Mucosa of rectum (tissue), 2 donors: Measurements from ENCODE around the gene GUCA1A.
"Not testable (repeated sequence)": the region's sequence is repeated elsewhere in the genome, so short reads cannot be mapped to it uniquely, and the experiment has no call there.

Source experiments
- H3K27ac ChIP-seq, 2 donors: one replicate each; pipeline ENCODE4 v1.7.0; 2013; ENCODE audit warnings: inconsistent platforms in 2 of 2, low read depth in 2 of 2, low read length in 2 of 2
- H3K27me3 ChIP-seq, 2 donors: one replicate each; pipeline ENCODE4 v1.7.0; 2013; ENCODE audit warnings: low read length in 2 of 2; ENCODE audit not compliant: control insufficient read depth in 2 of 2, insufficient read depth in 2 of 2
- H3K36me3 ChIP-seq, 2 donors: one replicate each; pipeline ENCODE4 v1.7.0; 2013; ENCODE audit warnings: low read length in 2 of 2; ENCODE audit not compliant: control insufficient read depth in 2 of 2, insufficient read depth in 2 of 2
- H3K4me1 ChIP-seq, 2 donors: one replicate each; pipeline ENCODE4 v1.7.0; 2013; ENCODE audit warnings: low read length in 2 of 2, mild to moderate bottlenecking in 1 of 2; ENCODE audit not compliant: control insufficient read depth in 2 of 2, insufficient read depth in 2 of 2
- H3K4me3 ChIP-seq, 2 donors: one replicate each; pipeline ENCODE4 v1.7.0; 2013; ENCODE audit warnings: low read length in 2 of 2
- H3K9ac ChIP-seq, 2 donors: one replicate each; pipeline ENCODE4 v1.7.0; 2013; ENCODE audit warnings: low read length in 2 of 2, low read depth in 1 of 2, mild to moderate bottlenecking in 1 of 2
- H3K9me3 ChIP-seq, 2 donors: one replicate each; pipeline ENCODE4 v1.7.0; 2013; ENCODE audit warnings: low read length in 2 of 2; ENCODE audit not compliant: control insufficient read depth in 2 of 2
- donor health status: healthy.
- donor health status: Normal muscosa, but diverticular disease.

GUCA1A gene

DNA sequence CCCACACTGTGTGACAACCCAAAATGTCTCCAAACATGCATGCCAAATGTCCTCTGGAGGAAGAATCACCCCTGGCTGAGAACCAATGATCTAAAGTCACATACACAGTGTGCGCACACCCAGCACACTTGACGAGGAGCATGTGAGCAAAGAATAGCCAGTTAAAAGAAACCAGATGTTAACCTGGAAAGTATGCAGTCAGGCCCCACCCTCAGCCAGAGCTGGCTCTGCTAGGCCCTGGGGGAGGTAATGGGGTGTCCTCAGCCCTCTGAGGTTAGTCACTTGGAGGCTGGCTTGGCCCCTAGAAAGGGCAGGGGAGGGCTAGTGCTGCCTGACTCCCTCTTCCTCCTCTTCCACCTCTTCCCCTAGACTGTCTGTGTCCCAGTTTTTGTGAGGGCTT, 15.2 kb upstream of the GUCA1A start:
- Histone ChIP-seq H3K27me3 (peaks cover 0 to 2% of the 10 kb centered on the region in 2 donors), H3K9me3 (no peaks in the 10 kb centered on the region), H3K27ac (no peak overlapping the region), H3K9ac (no peak overlapping the region), H3K4me3 (no peak overlapping the region), H3K36me3 (no peaks in the 10 kb centered on the region), H3K4me1 (peaks cover 0 to 4% of the 10 kb centered on the region in 2 donors)

DNA sequence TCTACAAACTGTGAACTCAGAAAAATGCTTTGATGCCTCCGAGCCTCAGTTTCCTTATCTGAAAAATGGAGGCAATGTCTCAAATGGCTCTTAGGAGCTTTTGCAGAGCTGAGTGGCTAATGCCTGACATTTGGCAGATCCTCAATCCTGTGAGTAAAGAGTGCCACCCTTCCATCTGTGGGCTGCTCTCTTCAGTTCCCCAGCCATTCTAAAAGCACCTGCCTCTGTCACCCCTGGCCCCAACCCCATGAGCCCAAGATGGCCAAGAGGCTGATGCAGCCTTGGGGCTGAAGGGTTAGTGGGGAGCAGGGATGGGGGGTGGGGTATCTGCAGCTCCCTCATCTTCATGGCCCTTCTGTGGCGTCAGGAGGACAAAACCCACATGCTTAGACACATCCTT, 14.5 kb upstream of the GUCA1A start:
- Histone ChIP-seq H3K36me3 (no peaks in the 10 kb centered on the region), H3K27me3 (peaks cover 0 to 2% of the 10 kb centered on the region in 2 donors), H3K9ac (no peak overlapping the region), H3K4me1 (peaks cover 0 to 4% of the 10 kb centered on the region in 2 donors), H3K4me3 (no peak overlapping the region), H3K27ac (no peak overlapping the region), H3K9me3 (no peaks in the 10 kb centered on the region)

DNA sequence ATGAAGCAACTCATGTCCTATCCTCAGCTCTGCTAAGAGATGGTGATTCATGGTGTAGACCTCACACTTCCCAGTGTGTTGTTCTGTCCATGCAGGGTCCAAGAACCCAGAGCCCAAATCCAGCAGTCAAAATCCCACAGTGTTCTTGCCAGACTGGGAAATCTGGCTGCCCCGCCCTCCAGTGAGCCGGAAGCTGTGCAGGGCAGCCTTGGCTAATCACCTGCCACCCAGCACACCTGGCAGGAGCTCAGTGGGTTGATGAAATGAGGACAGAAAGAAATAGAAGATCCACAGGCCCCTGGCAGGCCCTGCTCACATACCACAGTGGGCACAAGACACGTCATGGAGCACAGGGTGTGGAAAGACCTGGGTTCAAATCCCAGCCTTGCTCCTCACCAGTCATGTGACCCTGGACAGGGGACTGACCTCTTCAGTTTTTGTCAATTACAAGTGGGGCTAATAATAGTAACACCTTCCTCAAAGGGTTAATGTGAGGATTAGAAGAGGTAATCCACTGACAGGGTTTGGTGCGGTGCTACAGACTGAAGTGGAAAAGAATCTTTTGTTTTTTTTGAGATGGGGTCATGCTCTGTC, 13.6 kb upstream of the GUCA1A start:
- Histone ChIP-seq H3K9ac (no peak overlapping the region), H3K4me1 (no peaks in the 10 kb centered on the region), H3K9me3 (no peaks in the 10 kb centered on the region), H3K27ac (no peak overlapping the region), H3K27me3 (peaks cover 0 to 1% of the 10 kb centered on the region in 2 donors), H3K36me3 (no peaks in the 10 kb centered on the region), H3K4me3 (no peak overlapping the region)

DNA sequence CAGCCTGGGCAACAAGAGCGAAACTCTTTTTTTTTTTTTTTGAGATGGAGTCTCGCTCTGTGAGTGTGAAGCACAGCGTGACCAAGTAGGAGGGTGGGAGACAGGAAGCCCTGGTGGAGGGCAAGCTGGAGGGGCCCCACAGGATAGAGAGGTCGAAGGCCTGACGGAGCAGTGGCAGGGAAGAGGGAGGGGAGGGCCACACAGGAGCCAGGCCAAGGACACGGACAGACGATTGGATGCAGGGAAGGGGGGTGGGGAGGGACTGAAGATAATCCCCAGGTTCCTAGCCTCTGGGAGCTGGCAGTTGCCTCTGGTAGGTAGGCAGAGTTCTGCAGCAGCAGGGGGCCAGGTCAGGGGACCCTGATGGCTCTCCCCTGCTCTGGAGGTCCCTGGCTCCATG, 10.8 kb upstream of the GUCA1A start:
- Histone ChIP-seq H3K4me3 (no peak overlapping the region), H3K27ac (no peak overlapping the region), H3K9me3 (no peaks in the 10 kb centered on the region), H3K9ac (no peak overlapping the region), H3K4me1 (peaks cover 4 to 6% of the 10 kb centered on the region in 2 donors), H3K36me3 (no peaks in the 10 kb centered on the region), H3K27me3 (no peaks in the 10 kb centered on the region)

DNA sequence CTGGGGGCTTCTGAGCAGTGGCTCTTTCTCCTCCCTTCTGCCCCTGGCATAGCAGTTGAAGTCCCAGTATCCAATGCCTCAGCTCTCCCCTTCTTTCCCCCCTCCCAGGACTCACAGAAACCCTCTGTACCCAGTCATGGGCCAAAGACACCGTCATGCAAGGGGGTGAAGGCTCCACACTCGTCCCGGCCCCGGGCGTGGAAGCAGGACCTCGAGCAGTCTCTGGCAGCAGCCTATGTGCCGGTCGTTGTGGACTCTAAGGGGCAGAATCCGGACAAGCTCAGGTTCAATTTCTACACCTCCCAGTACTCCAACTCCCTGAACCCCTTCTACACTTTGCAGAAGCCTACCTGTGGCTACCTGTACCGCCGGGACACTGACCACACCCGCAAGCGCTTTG, 10.4 kb upstream of the GUCA1A start:
- H3K27ac ChIP-seq = no peak overlapping the region
- H3K4me1 ChIP-seq = peaks cover 4 to 6% of the 10 kb centered on the region in 2 donors
- H3K9ac ChIP-seq = no peak overlapping the region
- H3K9me3 ChIP-seq = no peaks in the 10 kb centered on the region
- H3K27me3 ChIP-seq = no peaks in the 10 kb centered on the region
- H3K4me3 ChIP-seq = no peak overlapping the region
- no peaks in the 10 kb centered on the region for H3K36me3 ChIP-seq

DNA sequence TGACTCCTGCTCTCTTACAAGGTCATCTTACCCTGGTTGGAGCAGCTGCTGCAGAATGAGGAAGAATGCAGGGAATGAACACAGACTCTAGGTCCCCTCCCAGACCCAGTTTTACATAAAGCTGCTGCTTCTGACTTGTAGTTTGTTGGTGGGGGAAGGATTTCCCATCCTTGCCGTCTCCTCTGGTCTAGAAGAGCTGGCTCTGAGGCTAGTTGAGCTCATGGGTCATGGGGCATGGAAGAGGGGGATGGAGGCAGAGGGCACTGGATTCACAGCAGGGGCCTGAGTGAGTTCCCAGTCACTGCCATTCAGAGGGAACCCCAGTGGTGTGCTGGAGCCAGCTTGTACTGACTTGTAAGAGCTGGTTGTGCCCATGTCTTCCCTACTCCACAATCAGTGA, 9.2 kb upstream of the GUCA1A start:
- Histone ChIP-seq H3K4me3 (no peak overlapping the region), H3K27me3 (no peaks in the 10 kb centered on the region), H3K27ac (no peak overlapping the region), H3K36me3 (no peaks in the 10 kb centered on the region), H3K9ac (no peak overlapping the region), H3K9me3 (no peaks in the 10 kb centered on the region), H3K4me1 (peaks cover 4 to 6% of the 10 kb centered on the region in 2 donors)

DNA sequence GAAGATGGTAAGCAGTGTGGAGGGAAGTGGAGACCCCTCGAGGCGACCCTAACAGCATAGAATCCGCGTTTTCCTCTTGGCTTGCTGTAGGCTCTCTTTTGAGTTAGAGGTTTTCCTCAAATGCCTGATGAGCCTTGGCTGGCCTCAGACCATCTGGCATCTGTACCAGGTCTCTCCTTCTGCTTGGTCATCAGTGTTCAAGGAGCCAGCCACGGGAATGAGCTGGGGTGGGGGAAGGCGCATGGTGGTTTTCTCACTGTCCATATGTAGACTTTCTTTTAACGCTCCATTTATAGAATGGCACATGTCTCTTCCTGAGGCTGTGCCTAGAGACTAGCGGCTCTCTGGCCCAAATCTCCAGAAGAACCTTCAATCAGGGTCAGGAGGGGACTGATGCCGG, 8.1 kb upstream of the GUCA1A start:
- H3K27me3 ChIP-seq = no peaks in the 10 kb centered on the region
- no peak overlapping the region for H3K9ac ChIP-seq
- no peaks in the 10 kb centered on the region for H3K9me3 ChIP-seq
- H3K36me3 ChIP-seq = no peaks in the 10 kb centered on the region
- H3K4me1 ChIP-seq = peaks cover 4 to 6% of the 10 kb centered on the region in 2 donors
- H3K4me3 ChIP-seq = no peak overlapping the region
- no peak overlapping the region for H3K27ac ChIP-seq

DNA sequence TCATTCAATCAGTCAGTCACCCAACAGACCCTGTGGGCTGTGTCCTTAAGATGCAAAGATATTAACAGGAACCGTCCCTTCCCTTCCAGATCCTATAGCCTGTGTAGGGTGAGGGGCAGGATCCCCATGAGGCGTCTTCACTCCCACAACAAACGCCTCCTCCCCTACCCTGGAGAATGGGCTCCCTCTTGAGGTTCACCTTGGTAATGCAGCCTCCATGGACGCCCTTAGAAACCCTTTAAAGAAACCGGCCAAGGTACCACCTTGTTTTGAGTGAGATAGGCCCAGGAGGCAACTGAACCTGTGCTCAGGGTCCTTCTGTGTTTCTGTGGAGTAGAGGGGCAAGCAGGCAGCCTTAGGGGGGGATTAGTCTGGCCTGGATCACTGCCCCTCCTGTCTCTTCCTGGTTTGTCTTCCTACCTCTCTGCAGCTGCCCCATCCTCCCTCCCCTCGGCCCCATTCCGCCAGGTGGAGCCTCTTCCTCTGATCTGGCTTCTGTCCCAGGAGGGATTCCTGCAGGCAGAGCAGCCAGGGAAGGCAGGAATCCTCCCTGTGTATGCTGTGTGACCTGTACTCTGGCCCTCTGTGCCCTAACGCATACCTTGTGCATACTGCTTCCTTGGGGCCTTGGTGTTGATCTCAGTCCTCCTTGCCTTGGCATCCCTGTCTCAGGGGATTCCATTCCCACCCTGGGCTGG, 6.6 kb upstream of the GUCA1A start:
- Histone ChIP-seq H3K4me1 (peaks cover 4 to 6% of the 10 kb centered on the region in 2 donors), H3K4me3 (no peak overlapping the region), H3K27ac (no peak overlapping the region), H3K9me3 (no peaks in the 10 kb centered on the region), H3K36me3 (no peaks in the 10 kb centered on the region), H3K9ac (peak overlapping the region in 1 of 2 donors; percentile 40), H3K27me3 (no peaks in the 10 kb centered on the region)

DNA sequence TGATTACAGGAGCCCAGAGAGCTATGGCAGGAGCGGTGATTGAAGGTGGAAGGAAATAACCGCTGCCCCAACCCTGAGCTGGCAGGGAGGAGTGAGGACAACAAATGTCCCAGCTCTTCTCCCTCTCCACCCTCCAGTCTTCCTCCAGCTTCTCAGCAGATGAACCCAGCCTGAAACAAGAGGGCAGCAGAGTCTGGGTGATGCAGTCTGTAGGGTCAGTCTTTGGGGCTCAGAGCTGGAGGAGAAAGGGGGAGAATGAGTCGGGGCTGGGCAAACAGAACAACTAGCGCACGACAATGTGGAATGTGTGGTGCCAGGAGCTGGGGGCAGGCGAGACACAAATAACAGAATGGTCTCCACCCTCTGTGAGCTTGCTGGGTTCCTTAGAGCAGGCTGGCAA, 4.5 kb upstream of the GUCA1A start:
- Histone ChIP-seq H3K36me3 (no peaks in the 10 kb centered on the region), H3K4me1 (peaks cover 6 to 11% of the 10 kb centered on the region in 2 donors), H3K27ac (no peak overlapping the region), H3K9ac (no peak overlapping the region), H3K4me3 (no peak overlapping the region), H3K27me3 (no peaks in the 10 kb centered on the region), H3K9me3 (no peaks in the 10 kb centered on the region)

DNA sequence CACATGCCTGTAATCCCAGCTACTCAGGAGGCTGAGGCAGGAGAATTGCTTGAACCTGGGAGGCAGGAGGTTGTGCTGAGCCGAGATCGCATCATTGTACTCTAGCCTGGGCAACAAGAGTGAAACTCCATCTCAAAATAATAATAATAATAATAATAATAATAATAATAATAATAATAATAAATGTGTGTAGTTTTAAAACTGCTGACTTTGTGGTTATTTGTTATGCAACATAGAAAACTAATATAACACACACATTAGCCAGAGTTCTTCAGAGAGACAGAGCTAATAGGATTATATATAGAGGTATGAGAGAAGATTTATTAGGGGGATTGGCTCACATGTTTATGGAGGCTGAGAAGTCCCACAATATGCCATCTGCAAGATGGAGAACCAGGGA, 3.4 kb upstream of the GUCA1A start:
- H3K27me3 ChIP-seq, H3K4me3 ChIP-seq, H3K27ac ChIP-seq, H3K9ac ChIP-seq, H3K9me3 ChIP-seq, H3K36me3 ChIP-seq: not testable (repeated sequence)
- peaks cover 6 to 11% of the 10 kb centered on the region in 2 donors for H3K4me1 ChIP-seq
